GM18498 (cell line): ENCODE measurements around the gene MRPS5.

Source experiments
- ATAC-seq: cut with Tn5 transposase; IDR thresholded peaks from one replicate; pipeline ENCODE4 v1.9.1; 2021; ENCODE audit warnings: mild to moderate bottlenecking, moderate library complexity; ENCODE audit not compliant: unreplicated experiment

MRPS5 gene

DNA sequence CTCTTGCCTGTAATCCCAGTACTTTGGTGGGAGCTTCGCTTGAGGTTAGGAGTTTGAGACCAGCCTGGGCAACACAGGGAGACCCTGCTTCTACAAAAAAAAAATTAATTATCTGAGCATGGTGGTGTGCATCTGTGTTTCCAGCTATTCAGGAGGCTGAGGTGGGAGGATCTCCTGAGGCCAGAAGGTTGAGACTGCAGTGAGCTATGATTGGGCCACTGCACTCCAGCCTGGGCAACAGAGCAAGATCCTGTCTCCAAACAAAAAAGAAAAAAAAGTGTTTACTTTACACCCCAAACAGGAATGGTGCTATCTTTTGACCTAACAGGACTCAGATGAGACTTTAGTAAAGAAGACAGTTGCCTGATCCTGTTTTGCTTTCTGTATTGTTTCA is 60.5 kb downstream of the MRPS5 start:
- no peak for ATAC-seq

DNA sequence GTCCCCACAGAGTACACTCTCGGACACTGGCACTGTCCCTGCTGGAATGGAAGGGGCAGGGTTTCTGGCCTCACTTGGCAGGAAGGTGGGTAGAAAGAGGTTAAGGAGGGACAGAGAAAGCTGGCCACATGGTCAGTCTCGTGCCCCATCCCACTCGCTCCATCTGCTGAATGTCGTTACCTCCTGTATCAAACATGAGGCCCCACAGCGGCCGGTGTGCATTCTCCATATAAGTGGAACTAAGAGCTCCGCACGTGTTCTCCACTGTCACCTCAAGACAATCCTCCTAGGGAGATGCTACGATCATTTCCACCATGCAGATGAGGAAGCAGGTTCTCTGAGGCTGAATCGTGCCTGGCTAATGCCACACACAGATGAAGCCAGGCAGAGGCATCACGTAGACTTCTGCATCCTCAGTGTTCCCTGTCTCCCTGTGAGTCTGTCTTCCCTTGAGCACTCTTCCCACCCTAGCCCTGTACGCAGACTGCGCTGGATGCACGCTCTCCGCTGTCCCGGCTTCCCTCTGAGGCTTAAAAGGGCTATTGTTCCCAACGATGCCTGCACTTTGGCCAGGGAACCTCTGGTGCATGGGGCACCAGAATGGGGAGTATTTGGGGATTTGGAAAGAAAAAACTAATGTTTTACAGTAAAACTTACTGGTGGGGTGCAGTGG is 61.0 kb downstream of the MRPS5 start:
- ATAC-seq, result no peak

DNA sequence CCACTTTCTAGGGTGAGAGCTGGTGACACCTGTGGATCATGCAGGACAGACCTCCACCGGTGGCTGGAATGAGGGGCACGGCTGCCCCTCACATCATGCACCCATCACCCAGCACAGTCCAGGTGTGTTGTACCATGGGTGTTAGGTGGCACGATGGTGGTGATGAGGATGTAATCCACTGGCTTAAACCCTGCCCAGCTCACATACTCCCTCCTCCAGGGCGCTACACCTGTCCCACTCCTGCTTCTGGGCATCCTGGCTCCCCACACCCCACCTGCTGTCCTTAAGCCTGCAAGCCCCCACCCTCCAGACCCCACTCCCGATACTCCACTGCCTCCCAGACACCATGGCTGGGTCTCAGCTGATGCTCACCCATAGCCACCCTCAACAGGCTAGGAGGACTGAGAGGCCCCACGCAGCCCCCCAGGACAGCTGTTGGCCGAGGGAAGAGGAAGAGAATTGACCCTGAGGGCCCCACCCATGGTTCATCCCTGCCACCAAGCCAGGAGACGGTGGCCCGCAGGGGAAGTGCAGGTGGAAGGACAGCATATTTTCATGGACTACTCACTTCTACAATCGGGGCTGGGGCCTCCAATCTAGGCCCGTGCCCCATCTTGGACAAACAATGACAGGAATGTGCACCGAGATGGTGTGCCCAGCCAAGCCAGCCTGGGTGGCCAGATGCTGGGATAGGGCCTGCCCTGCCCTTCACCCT is 61.8 kb downstream of the MRPS5 start:
- no peak for ATAC-seq

DNA sequence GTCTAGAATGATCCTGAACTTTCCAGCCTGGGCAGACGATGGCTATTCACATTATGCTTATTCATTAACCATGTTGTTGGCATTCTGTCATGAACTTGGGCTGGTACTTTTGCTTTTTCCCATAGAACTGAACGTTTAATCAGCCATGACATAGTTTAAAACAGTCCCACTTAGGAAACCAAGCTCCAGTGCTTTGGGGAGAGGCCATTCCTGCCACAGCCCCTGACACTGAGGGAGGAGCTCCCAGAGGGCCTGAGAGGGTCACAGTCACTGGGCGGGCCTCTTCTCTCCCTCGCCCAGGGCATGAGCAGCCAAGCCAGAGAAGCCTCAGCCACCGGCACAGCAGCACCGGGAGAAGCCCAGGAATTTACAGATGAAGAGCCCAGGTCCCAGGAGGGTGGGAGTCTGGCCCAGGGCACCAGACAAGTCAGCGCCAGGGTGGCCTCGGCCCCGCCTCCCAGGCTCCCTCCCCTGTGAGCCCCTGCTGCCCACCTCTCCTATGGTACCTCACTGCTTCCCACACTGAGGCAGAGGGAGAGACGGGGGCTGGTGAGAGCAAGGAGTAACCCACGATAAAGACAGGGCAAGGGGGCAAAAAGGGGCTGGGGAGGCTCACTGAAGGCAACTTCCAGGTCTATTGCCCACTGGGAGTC is 62.5 kb downstream of the MRPS5 start:
- ATAC-seq, result no peak

DNA sequence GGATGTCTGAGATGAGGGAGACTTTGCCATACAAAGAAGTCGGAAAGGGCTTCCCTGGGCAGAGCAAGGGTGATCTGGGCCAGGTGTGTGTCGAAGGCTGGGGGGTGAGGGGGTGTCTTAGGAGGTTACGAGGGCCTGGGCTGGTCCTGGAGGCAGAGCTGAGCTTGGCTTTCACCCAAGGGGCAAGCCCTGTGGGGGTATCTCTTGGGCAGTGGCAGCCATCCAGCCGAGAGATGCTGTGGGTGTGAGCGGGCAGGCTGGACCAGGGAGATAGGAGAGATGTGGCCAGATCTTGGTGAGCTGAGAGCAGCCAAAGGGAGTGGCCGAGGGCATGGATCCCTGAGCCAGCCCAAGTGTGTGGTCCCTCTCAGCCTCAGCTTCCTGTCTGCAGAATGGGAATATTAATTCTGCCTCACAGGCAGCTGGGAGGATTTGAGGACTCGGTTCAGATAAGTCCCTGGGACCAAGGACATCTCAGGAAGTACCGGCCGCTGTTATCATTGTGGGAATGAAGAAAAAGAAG is 63.1 kb downstream of the MRPS5 start:
- ATAC-seq, result no peak

DNA sequence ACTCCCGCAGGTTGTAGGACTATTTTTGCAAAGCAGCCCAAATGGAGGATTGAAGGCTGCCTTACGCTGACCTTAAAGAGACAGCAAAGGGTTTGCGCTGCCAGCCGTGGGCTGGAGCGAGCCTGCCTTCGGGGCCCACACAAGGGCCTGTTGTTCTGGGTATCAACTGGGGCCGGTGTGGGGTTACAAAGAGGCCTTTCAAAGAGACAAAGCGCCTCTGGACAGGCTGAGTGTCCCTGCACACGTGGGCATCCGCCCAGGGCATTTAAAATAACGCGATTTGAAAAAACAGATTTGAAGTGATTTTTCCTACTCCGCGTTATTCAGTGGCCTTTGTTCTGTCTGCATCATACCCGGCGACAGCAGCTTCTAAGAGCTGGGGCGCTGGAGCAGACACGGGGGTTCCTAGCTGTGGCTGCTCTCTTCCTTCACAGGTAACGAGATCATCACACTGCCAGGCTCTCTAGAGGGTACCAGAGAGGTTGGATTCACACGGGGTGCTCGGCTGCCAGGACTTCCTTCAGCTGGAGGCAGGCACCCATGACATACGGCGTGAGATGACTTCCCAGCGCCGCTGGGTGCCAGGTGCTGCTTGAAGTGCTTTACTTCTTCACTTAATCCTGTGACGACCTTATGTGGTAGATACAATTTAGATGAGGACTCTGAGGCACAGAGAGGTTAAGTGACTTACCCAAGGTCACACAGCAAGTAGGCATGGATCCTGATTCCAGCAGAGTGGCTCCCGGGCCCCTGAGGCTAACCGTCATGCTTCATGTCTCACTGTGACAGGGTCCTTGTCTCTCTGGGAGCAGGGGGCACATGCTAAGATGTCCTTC is 63.9 kb downstream of the MRPS5 start:
- no peak for ATAC-seq

DNA sequence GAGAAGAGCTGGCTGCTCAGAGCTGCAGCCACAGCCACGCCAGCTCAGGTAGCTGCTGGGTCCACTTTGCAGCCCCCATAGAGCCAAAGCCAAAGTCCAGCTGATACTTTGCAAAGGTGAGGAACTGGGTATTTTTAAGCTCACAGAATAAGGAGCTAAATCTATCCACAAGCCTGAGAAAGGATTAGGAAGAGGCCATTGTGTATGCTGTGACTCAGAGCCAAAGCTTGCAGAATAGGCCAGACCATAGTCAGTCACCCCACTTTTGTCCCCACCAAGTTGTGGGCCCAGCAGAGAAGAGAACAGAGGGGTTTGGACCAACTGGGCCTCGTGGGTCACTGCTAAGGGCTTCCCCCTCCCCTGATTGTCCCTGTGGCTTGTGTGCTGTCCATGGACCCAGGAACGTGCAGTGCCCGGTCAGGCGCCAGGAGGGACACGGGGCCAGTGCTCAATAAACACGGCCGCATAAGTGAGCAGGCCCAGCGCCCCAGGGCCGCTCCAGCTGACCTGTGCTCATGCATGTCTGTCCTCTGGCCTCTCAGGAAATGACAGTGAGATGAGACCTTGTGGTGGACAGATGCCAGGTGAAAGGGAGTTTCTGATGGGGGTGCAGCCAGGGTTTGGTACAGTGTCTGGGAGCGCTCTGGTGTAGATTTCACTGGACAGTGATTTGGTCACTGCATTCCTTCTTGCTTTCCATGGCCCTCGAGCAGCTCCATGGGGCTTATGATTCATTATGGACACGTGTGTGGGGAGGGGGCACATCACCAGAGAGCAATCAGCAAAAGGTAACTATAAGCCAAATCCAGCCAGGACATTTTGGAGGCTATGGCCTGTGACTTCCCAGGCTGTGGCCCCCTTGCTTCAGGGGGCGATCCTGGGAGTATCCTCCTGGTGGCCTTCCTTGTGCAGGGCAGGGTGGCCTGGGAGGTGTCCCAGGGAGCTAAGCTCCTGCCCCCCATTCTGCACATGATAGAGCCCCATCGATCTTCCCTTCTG is 64.8 kb downstream of the MRPS5 start:
- no peak for ATAC-seq

DNA sequence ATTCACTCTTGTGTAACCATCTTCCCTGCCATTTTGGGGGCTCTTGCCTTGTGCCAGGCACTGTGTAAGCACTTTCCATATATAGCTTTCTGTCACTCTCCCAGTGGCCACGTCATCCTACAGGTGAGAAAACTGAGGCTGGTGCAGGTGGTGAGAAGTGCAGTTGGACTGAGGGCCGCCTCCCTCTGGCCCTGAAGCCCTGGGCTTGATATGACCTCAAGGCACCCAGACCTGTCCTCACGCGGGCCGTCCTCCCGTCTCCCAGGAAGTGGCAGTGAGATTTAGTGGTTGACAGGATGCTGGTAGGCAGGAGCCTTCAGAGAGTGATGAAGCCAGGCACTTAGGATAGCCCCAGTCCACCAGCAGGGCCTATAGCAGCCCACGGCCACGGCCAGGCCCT is 65.6 kb downstream of the MRPS5 start:
- no peak for ATAC-seq

DNA sequence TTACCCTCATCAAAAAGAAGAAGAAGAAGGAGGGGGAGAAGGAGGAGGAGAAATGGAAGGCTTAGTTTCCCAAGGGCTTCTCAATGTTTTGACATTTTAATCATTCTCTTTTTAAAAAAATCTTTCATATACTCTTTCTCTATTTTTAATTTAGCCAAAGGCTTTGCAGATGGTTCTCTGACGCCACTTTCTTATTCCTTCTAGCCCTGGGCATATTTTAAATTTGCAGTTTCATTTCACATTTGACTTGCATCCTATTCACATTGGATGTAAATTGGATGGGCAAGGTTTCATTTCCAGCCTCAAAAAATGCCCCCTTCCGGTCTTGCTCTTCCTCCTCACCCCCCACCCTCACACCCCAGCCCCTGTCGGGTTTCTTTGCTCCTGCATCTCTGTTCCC is 66.3 kb downstream of the MRPS5 start:
- ATAC-seq, result no peak

DNA sequence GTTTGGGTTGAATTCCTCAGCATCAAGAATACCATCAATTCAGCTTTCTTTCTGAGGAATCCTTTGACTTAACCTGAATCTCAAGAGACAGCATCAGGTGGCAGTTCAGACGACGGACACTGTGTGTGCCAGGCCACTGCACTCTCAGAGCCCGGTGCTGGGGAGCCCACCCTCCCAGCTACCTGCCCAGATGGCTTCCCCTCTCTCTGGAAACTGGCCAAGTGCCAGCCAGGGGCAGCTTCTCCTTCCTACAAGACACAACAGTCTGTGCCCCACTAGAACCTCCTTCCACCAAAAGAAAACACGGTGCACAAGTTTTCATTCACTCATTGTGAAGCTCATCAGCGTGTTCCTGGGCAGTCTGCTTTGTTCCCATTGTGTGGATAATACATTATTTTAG is 67.6 kb downstream of the MRPS5 start:
- no peak for ATAC-seq

DNA sequence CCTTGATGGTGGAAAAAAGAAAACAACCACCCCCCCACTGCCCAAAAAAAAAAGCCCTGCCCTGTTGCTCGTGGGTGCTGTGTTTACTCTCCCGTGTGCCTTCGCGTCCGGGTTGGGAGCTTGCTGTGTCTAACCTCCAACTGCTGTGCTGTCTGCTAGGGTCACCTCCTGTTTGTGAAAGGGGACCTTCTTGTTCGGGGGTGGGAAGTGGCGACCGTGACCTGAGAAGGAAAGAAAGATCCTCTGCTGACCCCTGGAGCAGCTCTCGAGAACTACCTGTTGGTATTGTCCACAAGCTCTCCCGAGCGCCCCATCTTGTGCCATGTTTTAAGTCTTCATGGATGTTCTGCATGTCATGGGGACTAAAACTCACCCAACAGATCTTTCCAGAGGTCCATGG is 68.1 kb downstream of the MRPS5 start:
- no peak for ATAC-seq

DNA sequence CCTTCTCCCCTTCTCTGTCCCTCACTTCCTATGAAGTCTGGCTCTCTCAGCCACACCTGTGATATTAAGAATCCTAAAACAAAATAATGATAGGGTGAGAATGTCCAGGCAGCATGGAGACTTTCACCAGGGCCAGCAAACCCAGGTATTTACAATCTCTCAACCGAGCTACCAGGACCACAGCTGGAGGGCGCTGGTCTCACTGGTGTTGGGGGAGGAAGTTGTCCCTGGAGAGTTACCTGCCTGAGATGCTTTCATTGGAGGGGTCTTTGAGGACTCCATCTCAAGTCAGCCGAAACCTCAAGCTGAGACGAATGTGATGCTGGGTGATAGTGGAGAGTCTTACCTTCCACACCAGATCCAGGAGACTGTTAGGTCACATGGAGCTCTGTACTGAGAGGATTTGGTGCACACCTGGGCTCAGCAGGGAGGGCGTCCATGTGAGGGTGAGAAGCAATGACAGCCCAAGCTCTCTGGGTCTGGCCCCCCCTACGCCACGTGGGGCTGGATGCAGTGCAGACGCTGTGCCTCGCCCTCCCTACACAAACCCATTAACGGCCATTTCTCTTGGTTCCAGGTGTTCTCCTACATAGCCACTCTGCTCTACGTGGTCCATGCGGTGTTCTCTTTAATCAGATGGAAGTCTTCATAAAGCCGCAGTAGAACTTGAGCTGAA is 68.7 kb downstream of the MRPS5 start:
- no peak for ATAC-seq

DNA sequence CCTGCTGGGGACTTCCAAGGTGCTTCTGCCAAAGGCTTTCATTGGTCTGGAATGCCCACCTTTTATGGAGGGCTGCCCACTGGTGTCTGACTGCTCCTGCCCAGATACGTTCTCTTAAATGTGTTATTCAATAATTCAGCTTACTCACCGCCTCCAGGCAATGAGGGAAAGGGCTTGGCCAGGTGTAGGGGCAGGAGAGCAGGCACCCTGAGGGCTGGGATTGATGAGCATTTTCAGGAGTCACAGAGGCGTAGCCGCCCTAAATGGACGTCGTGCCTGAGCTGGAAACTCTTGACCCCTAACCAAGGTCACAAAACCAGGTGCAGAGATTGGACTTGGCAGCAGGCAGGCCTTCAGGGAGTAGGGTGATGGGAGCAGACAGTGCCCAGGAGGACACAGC is 69.3 kb downstream of the MRPS5 start:
- ATAC-seq, result no peak

DNA sequence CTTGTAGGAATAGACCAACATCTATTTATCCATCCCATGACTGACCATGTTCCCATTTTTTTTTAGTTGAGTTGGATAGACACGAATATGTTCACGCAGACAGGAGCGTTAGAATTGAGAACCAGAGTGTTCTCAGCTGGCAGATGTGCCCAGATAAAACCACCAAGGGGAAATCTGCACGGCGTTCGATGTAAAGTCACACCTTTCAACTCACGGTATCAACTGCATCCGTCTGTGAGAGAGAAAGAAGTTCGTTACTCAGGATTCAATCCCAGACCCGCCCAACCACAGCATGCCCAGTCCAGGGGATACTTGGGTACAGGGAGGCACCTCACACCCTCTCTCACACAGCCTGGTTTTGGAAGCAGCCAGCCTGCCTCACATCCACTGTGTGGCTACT is 70.0 kb downstream of the MRPS5 start:
- ATAC-seq, result no peak

DNA sequence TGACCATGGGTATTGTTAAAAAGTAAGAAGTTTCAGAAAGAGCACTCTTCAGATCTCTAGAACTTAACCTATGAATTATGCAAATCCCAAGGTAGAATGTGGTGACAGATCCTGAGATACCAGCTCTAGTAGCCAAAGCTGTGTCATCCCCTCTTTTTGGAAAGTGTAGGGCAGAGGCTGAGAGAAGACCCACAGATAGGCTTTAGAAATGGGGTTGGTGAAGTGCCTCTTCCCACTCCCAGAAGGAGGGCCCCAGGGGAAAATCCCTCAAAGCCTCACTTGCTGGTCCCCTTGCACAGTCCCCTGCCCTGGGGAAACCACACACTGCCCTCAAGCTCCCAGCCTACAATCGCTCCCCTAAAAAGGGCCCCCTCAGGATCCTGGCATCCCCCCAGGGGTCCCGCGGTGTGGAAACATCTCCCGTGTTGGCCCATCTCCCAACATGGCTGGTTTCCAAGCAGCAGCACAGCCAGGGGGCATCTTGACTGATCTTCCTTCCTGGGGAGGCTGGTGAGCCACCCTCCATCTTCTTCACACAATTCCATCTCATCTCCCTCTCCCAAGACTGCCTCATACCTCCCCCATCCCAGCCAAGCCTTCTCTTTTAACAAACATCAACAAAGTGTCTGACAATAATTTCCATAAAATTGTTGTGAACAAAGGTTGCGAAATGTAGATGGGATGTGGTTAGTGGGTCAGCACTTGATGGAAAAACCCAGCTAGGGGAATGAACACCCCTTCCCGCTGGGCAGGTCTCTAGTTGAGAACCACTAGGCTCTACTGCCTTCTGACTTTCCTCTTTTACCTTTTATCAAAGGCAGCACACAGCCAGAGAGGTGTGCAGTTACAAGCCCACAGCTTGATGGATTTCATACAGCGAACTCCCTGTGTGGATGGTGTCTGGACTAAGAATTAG is 71.0 kb downstream of the MRPS5 start:
- no peak for ATAC-seq

DNA sequence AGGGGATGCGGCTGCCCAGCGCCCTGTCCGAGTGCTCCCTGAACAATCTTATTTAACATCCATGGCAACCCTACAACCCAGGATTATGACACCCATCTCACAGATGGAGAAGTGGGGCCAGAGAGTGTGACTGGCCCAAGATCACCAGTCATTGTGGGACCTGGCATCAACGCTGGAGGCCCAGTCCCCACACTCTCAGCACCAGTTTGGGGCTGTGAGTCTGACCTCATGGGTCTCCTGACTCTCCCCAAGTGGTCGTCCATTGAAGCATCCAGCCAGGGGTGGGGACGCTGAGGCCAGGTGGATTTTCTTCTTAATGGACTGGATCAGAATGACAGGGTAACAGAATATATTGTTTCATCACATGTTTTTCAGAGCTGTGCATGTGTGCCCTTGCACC is 71.6 kb downstream of the MRPS5 start:
- ATAC-seq, result no peak

DNA sequence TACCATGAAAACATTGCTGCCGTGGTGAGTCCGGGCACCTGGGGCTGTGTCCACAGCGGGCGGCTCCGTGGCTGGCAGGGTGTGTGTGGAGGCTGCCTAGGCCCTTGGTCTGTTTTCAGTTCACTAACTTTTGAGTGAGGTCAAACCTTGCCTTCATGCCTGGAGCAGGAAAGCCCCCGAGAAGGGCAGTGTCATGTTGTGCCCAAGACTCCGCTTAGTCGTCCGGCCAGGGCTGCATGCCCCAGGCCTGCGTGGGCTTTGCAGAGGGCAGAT is 72.0 kb downstream of the MRPS5 start:
- no peak for ATAC-seq

DNA sequence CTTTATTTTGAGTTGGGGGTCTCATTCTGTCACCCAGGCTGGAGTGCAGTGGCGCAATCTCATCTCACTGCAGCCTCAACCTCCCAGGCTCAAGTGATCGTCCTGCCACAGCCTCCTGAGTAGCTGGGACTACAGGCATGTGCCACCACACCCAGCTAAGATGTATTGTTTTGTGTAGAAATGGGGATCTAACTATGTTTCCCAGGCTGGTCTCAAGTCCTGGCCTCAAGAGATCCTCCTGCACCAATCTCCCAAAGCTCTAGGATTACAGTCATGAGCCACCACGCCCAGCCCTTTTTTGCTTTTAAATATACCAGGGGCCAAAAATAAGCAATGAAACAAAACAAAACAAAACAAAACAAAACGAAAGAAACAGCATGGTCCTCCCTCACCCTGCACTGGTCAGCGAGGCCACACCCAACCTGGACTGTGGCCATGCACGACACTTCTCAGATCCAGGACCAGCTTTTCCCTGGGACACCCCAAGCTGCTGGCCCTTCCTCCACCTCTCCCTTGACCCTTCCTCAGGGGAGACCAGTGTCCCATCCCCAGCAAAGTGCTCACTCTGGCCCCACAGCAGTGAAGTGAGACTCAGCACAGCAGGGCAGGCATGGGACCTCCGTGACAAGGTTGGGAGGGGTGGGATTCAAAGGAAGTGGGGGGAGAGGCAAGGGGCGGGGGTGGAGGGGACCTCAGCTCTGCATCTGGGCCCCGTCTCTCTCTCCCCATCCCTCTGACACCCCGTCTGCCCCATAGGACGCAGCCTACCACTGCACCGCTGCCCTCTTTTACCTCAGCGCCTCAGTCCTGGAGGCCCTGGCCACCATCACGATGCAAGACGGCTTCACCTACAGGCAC is 72.6 kb downstream of the MRPS5 start:
- no peak for ATAC-seq
